ACC112 (cell line): ENCODE data around the gene GUCA1A.
"Not testable (repeated sequence)": the region's sequence is repeated elsewhere in the genome, so short reads cannot be mapped to it uniquely, and the experiment has no call there.

Source experiments
- H2AFZ ChIP-seq: fragments of 200-600 bp; sonication (generic); one replicate; pipeline ENCODE4 v1.6.0; 2017; ENCODE audit warnings: antibody characterized with exemption, low read length; ENCODE audit not compliant: unreplicated experiment
- H3K27ac ChIP-seq: fragments of 200-600 bp; sonication (generic); 2 replicates; pipeline ENCODE4 v1.5.1; 2014; ENCODE audit warnings: low read depth, mild to moderate bottlenecking, antibody characterized with exemption, low read length, moderate library complexity
- H3K27me3 ChIP-seq: fragments of 200-600 bp; sonication (generic); 2 replicates; pipeline ENCODE4 v1.6.1; 2014; ENCODE audit warnings: mild to moderate bottlenecking, antibody characterized with exemption, low read length, moderate library complexity, mixed read lengths; ENCODE audit not compliant: insufficient read depth
- H3K36me3 ChIP-seq: fragments of 200-600 bp; sonication (generic); 2 replicates; pipeline ENCODE4 v1.6.1; 2016; ENCODE audit warnings: mild to moderate bottlenecking, antibody characterized with exemption, low read length, moderate library complexity, mixed read lengths; ENCODE audit not compliant: insufficient read depth
- H3K4me1 ChIP-seq: fragments of 200-600 bp; sonication (generic); one replicate; pipeline ENCODE4 v1.6.1; 2016; ENCODE audit warnings: low read length, mixed read lengths; ENCODE audit not compliant: insufficient read depth, unreplicated experiment, control insufficient read depth
- H3K4me3 ChIP-seq: fragments of 200-600 bp; sonication (generic); 2 replicates; pipeline ENCODE4 v1.5.1; 2014; ENCODE audit warnings: mild to moderate bottlenecking, low read depth, low read length
- H3K79me2 ChIP-seq: fragments of 200-600 bp; sonication (generic); one replicate; pipeline ENCODE4 v1.6.0; 2016; ENCODE audit warnings: low read length; ENCODE audit not compliant: control insufficient read depth, unreplicated experiment, insufficient read depth

The GUCA1A gene

GRCh38 chr6:42211726-42212125 is 38.6 kb downstream of the GUCA1A start:
- peaks cover 18% of the 10 kb centered on the region for H3K4me1 ChIP-seq
- H2AFZ ChIP-seq: no peak overlapping the region
- H3K4me3 ChIP-seq: no peak overlapping the region
- no peaks in the 10 kb centered on the region for H3K27me3 ChIP-seq
- H3K36me3 ChIP-seq: peaks cover 35% of the 10 kb centered on the region
- H3K79me2 ChIP-seq: peaks cover 18% of the 10 kb centered on the region
- no peak overlapping the region for H3K27ac ChIP-seq

- H3K27me3 ChIP-seq: no peaks in the 10 kb centered on the region
- peaks cover 20% of the 10 kb centered on the region for H3K79me2 ChIP-seq
- no peak overlapping the region for H3K27ac ChIP-seq
- H3K36me3 ChIP-seq: peaks cover 35% of the 10 kb centered on the region
- peaks cover 19% of the 10 kb centered on the region for H3K4me1 ChIP-seq
- no peak overlapping the region for H3K4me3 ChIP-seq
- H2AFZ ChIP-seq: no peak overlapping the region
These were observed 39.3 kb downstream of the GUCA1A start for GRCh38 chr6:42212442-42212841.

- H3K4me3 ChIP-seq: peak overlapping the region; percentile 78
- not testable (repeated sequence) for H3K27ac ChIP-seq, H3K27me3 ChIP-seq, H2AFZ ChIP-seq
- peaks cover 14% of the 10 kb centered on the region for H3K4me1 ChIP-seq
- H3K79me2 ChIP-seq: peaks cover 20% of the 10 kb centered on the region
- peaks cover 16% of the 10 kb centered on the region; the same call in 1 of the 2 replicates for H3K36me3 ChIP-seq
These were observed 43.3 kb downstream of the GUCA1A start for GRCh38 chr6:42216495-42216894.

- peaks cover 14% of the 10 kb centered on the region for H3K4me1 ChIP-seq
- H3K27me3 ChIP-seq: no peaks in the 10 kb centered on the region
- H3K79me2 ChIP-seq: peaks cover 20% of the 10 kb centered on the region
- H3K4me3 ChIP-seq: peak overlapping the region; percentile 78
- peak overlapping the region; percentile 69 for H3K27ac ChIP-seq
- H3K36me3 ChIP-seq: peaks cover 11% of the 10 kb centered on the region; the same call in 1 of the 2 replicates
- peak overlapping the region; percentile 93 for H2AFZ ChIP-seq
These were observed 44.0 kb downstream of the GUCA1A start for GRCh38 chr6:42217157-42217518.

- peaks cover 18% of the 10 kb centered on the region for H3K79me2 ChIP-seq
- H3K27me3 ChIP-seq: no peaks in the 10 kb centered on the region
- H3K4me3 ChIP-seq: peak within 1 kb of the TSS; percentile 78
- H3K4me1 ChIP-seq: peaks cover 14% of the 10 kb centered on the region
- H2AFZ ChIP-seq: peak within 1 kb of the TSS; percentile 93
- peak within 1 kb of the TSS; percentile 69 for H3K27ac ChIP-seq
- peaks cover 6% of the 10 kb centered on the region; the same call in 1 of the 2 replicates for H3K36me3 ChIP-seq
These were observed 44.6 kb downstream of the GUCA1A start, which contains the start of gene MRPS10 for GRCh38 chr6:42217519-42218367. Gene MRPS10 (minus strand): TSS chr6:42217861. CDS start chr6:42217849, 12 bp downstream.

GRCh38 chr6:42220807-42221206 is 47.6 kb downstream of the GUCA1A start:
- peaks cover 25% of the 10 kb centered on the region for H3K4me1 ChIP-seq
- no peak overlapping the region for H3K4me3 ChIP-seq
- no peaks in the 10 kb centered on the region for H3K36me3 ChIP-seq
- peaks cover 7% of the 10 kb centered on the region for H3K79me2 ChIP-seq
- no peak overlapping the region for H2AFZ ChIP-seq
- H3K27me3 ChIP-seq: no peaks in the 10 kb centered on the region
- H3K27ac ChIP-seq: no peak overlapping the region

- H3K4me3 ChIP-seq: no peak overlapping the region
- H3K79me2 ChIP-seq: peaks cover 4% of the 10 kb centered on the region
- no peak overlapping the region for H3K27ac ChIP-seq
- H3K27me3 ChIP-seq: no peaks in the 10 kb centered on the region
- H3K4me1 ChIP-seq: peaks cover 29% of the 10 kb centered on the region
- H2AFZ ChIP-seq: no peak overlapping the region
- no peaks in the 10 kb centered on the region for H3K36me3 ChIP-seq
These were observed 48.4 kb downstream of the GUCA1A start for GRCh38 chr6:42221546-42221945.

GRCh38 chr6:42222448-42222847 is 49.3 kb downstream of the GUCA1A start:
- Histone ChIP-seq H3K27ac (no peak overlapping the region), H3K79me2 (no peaks in the 10 kb centered on the region), H3K4me3 (no peak overlapping the region), H3K27me3 (no peaks in the 10 kb centered on the region), H2AFZ (no peak overlapping the region), H3K36me3 (no peaks in the 10 kb centered on the region), H3K4me1 (peaks cover 36% of the 10 kb centered on the region)

GRCh38 chr6:42224222-42225028 is 51.3 kb downstream of the GUCA1A start:
- Histone ChIP-seq H3K4me1 (peaks cover 37% of the 10 kb centered on the region), H3K79me2 (no peaks in the 10 kb centered on the region), H3K4me3 (peak overlapping the region; percentile 39), H3K27me3 (no peaks in the 10 kb centered on the region), H3K36me3 (no peaks in the 10 kb centered on the region), H3K27ac (peak overlapping the region; percentile 64), H2AFZ (no peak overlapping the region)

GRCh38 chr6:42225029-42225339 is 51.8 kb downstream of the GUCA1A start:
- no peaks in the 10 kb centered on the region for H3K79me2 ChIP-seq
- H3K27me3 ChIP-seq: no peaks in the 10 kb centered on the region
- peak overlapping the region; percentile 64 for H3K27ac ChIP-seq
- no peak overlapping the region for H2AFZ ChIP-seq
- H3K4me3 ChIP-seq: peak overlapping the region; percentile 39
- H3K4me1 ChIP-seq: peaks cover 37% of the 10 kb centered on the region
- H3K36me3 ChIP-seq: no peaks in the 10 kb centered on the region
